ENCODE results near the gene PARVA.

PARVA gene

DNA sequence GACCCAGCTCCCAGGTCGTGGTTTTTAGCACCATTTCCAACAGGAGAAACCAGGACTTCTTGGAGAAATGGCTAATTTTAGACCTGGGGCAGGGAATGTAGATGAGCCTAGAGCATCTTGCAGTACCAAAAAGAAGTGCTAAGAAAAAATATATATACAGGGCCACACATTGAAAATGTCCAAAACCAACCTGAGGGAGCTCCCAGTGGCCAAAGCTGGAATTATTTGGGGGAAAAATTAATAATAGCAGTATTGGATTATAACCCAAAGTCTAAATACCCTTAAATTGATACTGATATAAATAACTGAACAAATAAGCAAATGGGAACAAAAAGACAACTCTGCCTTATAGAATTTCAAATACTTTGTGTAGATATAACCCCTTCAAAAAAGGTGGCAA, 108.0 kb downstream of the PARVA start:
- Histone ChIP-seq H3K9ac (ENCODE audit: low read depth, low read length) (no peak overlapping the region), H3K9me3 (ENCODE audit: control insufficient read depth, insufficient read depth, low read length) (peaks cover 5% of the 10 kb centered on the region; the same call in 1 of the 2 replicates), H3K36me3 (ENCODE audit: insufficient read depth, low read length) (no peaks in the 10 kb centered on the region), H3K4me1 (ENCODE audit: insufficient read depth, low read length) (no peaks in the 10 kb centered on the region)

DNA sequence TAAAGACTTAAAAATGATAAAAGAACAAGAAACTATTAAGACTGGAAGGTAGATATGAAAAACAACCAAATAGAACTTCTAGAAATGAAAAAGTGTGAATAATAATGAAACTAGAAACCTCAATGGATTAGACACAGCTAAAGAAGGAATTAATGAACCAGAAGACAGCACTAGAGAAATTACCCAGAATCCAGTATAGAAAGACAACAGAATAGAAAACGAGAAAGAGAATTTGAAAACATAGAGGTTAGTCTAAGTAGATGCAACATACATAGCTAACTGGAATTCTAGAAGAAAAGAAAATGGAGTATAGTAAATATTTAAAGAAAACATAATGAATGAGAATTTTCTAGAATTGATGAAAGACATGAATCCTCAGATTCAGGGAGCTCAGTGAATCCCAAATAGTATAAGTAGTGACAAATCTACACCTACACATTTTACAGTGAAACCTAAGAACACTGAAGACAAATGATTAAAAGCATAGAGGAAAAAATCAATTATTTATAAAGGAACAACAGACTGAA, 111.9 kb downstream of the PARVA start:
- Histone ChIP-seq H3K9ac (ENCODE audit: low read depth, low read length) (no peak overlapping the region), H3K9me3 (ENCODE audit: control insufficient read depth, insufficient read depth, low read length) (peaks cover 8% of the 10 kb centered on the region; the same call in 1 of the 2 replicates), H3K4me1 (ENCODE audit: insufficient read depth, low read length) (peaks cover 5% of the 10 kb centered on the region), H3K36me3 (ENCODE audit: insufficient read depth, low read length) (no peaks in the 10 kb centered on the region)

DNA sequence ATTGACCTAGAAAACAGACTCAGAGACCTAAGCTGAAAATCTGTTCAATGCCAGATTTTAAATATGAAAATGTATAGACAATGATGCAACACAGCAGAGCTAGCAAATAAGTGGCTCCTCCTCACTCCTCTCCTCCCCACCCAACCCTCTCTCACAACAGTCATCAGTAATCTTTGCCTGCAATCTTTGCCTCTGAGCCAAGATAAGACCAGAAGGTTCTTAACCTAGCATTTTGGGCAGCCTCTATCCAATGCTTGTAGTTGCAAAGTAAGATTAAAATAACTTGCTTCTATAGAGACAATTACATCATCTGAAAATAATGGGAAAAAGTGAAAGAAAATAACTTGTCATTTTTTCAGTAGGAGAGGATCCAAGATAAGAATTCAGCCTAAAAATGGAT, 117.3 kb downstream of the PARVA start:
- Histone ChIP-seq H3K9ac (ENCODE audit: low read depth, low read length) (no peak overlapping the region), H3K4me1 (ENCODE audit: insufficient read depth, low read length) (peaks cover 5% of the 10 kb centered on the region), H3K9me3 (ENCODE audit: control insufficient read depth, insufficient read depth, low read length) (peaks cover 4% of the 10 kb centered on the region; the same call in 1 of the 2 replicates), H3K36me3 (ENCODE audit: insufficient read depth, low read length) (no peaks in the 10 kb centered on the region)

DNA sequence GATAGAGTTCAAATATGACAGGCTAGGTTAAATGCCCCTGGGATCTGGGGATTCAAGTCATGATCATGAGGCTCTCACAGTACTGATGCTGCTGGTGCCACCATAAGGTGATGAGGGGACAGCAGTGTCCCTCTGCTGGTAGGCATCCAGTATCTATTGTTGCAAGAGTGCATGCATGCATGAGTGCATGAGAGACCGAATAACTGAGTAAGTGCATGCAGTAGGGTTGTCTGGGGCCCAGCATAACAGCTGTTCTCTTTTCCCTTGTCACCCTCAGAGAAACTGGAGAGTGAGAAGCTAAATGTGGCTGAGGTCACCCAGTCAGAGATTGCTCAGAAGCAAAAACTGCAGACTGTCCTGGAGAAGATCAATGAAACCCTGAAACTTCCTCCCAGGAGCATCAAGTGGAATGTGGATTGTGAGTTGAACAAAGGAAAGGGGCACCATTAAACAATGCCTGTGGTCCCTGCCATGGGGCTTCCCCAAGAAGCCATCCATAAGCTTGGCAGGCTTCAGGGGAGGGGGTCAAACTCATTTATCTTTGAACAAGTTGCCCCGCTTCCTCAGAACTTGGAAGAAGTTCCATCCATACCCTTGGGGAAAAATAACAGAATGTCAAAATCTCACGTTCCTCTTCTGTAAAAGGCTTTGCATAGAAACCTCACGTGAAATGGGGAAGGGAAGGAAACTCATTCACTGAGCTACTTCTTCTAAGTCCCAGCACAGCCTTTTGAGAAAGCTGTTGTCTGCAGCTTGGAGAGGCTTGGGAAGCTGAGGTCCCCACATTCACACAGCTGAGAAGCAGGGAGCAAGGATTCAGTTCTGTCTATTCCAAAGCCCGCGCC, 119.0 kb downstream of the PARVA start:
- Histone ChIP-seq H3K36me3 (ENCODE audit: insufficient read depth, low read length) (no peaks in the 10 kb centered on the region), H3K4me1 (ENCODE audit: insufficient read depth, low read length) (peaks cover 5% of the 10 kb centered on the region), H3K9ac (ENCODE audit: low read depth, low read length) (no peak overlapping the region), H3K9me3 (ENCODE audit: control insufficient read depth, insufficient read depth, low read length) (no peaks in the 10 kb centered on the region)

DNA sequence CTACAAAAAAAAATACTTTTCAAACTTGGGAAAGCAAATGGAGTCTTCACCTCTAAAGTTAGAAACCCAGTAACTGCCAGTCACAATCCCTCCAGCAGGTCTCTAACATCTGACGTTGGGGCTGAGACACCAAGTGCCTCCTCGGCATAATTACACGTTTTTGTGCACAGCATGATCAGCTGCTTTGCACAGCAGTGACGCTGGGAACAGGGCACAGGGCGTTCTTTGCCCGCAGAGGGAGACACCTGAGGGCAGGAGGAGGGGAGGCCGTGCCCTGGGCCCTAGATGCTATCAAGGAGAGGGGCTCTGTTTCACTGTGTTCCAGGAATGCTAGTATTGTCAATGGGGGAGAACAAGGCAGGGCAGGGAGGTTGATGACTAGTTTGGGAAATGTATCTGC, 120.1 kb downstream of the PARVA start:
- Histone ChIP-seq H3K4me1 (ENCODE audit: insufficient read depth, low read length) (peaks cover 5% of the 10 kb centered on the region), H3K9me3 (ENCODE audit: control insufficient read depth, insufficient read depth, low read length) (no peaks in the 10 kb centered on the region), H3K9ac (ENCODE audit: low read depth, low read length) (no peak overlapping the region), H3K36me3 (ENCODE audit: insufficient read depth, low read length) (no peaks in the 10 kb centered on the region)

DNA sequence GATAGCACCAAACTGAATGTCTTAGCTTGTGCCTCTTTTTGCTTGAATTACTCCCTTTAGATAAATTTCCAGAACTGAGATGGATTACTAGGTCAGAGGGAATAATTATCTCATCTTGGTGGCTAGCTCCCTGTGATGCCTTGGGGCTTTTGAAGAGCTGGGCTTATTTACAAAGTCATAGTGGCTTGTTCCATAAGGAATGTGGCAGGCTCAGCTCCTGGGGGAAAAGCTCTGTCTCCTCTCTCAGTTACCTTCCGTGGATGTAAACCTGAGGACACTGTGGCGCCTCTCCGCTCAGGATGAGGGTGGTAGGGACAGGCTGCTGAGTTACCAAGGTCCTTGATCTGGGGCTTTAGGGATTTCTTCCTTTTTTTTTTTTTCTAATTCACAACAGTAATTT, 121.7 kb downstream of the PARVA start:
- Histone ChIP-seq H3K4me1 (ENCODE audit: insufficient read depth, low read length) (peaks cover 8% of the 10 kb centered on the region), H3K9me3 (ENCODE audit: control insufficient read depth, insufficient read depth, low read length) (no peaks in the 10 kb centered on the region), H3K36me3 (ENCODE audit: insufficient read depth, low read length) (no peaks in the 10 kb centered on the region), H3K9ac (ENCODE audit: low read depth, low read length) (no peak overlapping the region)

DNA sequence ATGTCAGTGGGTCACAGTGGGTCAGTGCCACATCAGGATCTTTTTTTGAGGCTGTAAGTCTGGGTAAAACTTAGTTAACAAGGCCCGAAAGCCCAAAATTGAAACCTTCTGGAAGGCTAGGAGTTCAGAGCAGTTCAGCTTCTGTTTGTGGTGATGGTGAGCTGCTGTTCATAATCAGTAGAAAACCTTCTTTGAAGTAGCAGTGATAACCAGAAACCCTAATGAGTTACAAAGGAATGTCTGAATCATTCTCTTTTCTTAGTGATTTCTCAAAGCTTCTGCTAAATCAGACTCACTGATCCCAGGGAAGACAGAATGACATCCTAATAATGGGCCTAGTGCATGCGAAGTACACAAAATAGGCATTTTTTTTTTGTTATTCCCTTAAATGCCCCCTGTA, 124.7 kb downstream of the PARVA start:
- H3K9me3 ChIP-seq (ENCODE audit: control insufficient read depth, insufficient read depth, low read length): no peaks in the 10 kb centered on the region
- H3K4me1 ChIP-seq (ENCODE audit: insufficient read depth, low read length): peaks cover 10% of the 10 kb centered on the region; the same call in 1 of the 2 replicates
- no peak overlapping the region for H3K9ac ChIP-seq (ENCODE audit: low read depth, low read length)
- no peaks in the 10 kb centered on the region for H3K36me3 ChIP-seq (ENCODE audit: insufficient read depth, low read length)

DNA sequence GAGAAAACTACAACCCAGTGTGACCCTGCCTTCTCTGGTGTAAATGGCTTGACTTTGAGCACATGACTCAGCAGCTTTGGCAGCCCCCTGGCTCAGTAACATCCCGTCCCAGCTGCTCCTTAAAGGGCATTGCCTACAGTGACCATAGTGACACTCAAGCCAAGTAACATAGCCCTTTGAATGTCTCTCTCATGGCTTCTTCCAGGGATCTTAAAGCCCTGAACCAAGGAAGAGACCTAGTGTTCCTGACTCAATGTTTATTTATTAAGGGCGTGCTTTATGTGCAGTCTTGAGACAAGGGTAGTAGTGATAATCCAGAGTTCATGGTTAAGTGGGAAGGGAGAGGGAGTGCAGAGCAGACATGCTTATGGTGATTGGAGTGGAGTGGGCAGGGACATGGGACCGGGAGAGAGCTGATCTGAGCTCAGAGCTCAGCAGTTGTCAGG, 125.7 kb downstream of the PARVA start:
- Histone ChIP-seq H3K9me3 (ENCODE audit: control insufficient read depth, insufficient read depth, low read length) (no peaks in the 10 kb centered on the region), H3K9ac (ENCODE audit: low read depth, low read length) (no peak overlapping the region), H3K4me1 (ENCODE audit: insufficient read depth, low read length) (peaks cover 11% of the 10 kb centered on the region)

DNA sequence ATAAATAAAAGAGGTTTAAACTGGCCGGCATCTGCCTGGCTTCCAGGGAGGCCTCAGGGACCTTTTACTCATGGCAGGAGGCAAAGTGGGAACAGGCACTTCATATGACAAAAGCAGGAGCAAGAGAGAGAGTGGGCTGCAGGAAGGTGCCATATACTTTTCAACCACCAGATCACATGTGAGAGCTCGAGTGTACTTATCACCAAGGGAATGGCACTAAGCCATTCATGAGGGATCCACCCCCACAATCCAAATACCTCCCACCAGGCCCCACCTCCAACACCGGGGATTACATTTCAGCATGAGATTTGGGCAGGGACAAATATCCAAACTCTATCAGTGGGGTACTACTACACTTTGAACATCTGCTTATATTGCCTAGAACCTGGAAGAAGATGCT, 126.5 kb downstream of the PARVA start:
- Histone ChIP-seq H3K36me3 (ENCODE audit: insufficient read depth, low read length) (no peaks in the 10 kb centered on the region), H3K9ac (ENCODE audit: low read depth, low read length) (no peak overlapping the region), H3K4me1 (ENCODE audit: insufficient read depth, low read length) (peaks cover 18% of the 10 kb centered on the region), H3K9me3 (ENCODE audit: control insufficient read depth, insufficient read depth, low read length) (no peaks in the 10 kb centered on the region)

More for the DNA sequence above, 125.7 kb downstream of the PARVA start:
- no peaks in the 10 kb centered on the region for H3K36me3 ChIP-seq (ENCODE audit: insufficient read depth, low read length)

DNA sequence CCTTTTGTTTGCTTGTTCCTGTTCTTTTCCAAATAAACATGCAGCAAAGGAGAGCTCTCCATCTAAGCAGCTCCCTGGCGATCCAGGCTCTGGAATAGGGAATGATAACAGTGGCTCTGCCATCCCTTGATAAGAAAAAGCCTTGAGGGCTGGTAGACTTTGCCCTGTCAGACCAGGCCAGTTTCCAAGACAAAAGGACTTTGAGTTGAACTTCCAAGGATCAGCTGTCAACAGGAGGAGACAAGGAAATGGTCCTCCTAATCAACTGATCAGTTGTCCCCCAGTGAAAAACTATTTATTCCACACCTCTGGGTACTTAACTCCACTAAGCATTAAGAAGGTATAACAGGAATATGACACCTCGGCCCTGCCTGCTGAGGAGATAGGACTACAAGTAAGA, 127.8 kb downstream of the PARVA start:
- peaks cover 18% of the 10 kb centered on the region for H3K4me1 ChIP-seq (ENCODE audit: insufficient read depth, low read length)
- H3K9me3 ChIP-seq (ENCODE audit: control insufficient read depth, insufficient read depth, low read length): no peaks in the 10 kb centered on the region
- no peaks in the 10 kb centered on the region for H3K36me3 ChIP-seq (ENCODE audit: insufficient read depth, low read length)
- no peak overlapping the region for H3K9ac ChIP-seq (ENCODE audit: low read depth, low read length)

DNA sequence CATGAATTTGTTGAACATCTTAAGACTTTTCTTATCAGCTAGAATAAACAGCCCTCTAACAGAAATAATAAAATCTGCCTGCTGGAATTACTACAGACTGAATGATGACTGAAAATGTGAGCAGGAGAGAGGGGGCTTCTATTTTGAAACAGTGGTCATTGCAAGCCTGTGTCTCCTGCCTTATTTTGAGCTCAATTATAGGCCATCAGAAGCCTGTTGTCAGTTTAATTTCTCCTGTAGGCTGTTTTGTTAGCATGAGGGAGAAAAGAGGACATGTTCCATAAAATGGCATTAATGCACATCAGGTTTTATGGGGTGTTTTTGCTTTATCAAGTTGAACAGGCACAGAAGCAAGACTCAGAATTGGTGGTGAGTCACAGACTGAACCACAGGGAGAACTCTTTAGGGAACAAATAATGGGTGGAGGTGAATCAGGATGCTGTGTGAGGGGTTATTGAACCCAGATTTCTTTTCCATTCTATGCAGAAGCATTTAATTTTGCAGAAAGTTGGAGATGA, 129.1 kb downstream of the PARVA start:
- no peaks in the 10 kb centered on the region for H3K9me3 ChIP-seq (ENCODE audit: control insufficient read depth, insufficient read depth, low read length)
- no peaks in the 10 kb centered on the region for H3K36me3 ChIP-seq (ENCODE audit: insufficient read depth, low read length)
- peaks cover 18% of the 10 kb centered on the region for H3K4me1 ChIP-seq (ENCODE audit: insufficient read depth, low read length)
- no peak overlapping the region for H3K9ac ChIP-seq (ENCODE audit: low read depth, low read length)

DNA sequence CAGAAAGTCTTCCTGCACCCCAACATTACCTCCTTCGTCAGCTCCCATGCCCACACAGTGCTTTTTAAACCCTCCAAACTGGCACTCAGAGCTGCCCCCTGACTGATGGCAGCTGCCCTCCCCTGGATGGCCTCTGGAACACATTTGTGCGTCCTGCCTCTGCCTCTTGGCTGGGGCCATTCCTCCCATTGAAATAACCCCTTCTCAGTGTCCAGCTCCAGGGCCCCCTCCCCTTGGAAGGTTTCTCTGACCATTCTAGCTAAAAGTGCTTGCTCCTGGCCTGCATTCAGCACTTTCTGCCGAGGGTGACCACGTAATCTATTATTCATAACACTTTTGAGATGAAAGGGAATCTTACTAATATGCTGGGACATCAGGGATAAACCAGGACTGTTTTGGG, 130.0 kb downstream of the PARVA start:
- Histone ChIP-seq H3K9ac (ENCODE audit: low read depth, low read length) (no peak overlapping the region), H3K4me1 (ENCODE audit: insufficient read depth, low read length) (peaks cover 18% of the 10 kb centered on the region), H3K36me3 (ENCODE audit: insufficient read depth, low read length) (no peaks in the 10 kb centered on the region), H3K9me3 (ENCODE audit: control insufficient read depth, insufficient read depth, low read length) (no peaks in the 10 kb centered on the region)

DNA sequence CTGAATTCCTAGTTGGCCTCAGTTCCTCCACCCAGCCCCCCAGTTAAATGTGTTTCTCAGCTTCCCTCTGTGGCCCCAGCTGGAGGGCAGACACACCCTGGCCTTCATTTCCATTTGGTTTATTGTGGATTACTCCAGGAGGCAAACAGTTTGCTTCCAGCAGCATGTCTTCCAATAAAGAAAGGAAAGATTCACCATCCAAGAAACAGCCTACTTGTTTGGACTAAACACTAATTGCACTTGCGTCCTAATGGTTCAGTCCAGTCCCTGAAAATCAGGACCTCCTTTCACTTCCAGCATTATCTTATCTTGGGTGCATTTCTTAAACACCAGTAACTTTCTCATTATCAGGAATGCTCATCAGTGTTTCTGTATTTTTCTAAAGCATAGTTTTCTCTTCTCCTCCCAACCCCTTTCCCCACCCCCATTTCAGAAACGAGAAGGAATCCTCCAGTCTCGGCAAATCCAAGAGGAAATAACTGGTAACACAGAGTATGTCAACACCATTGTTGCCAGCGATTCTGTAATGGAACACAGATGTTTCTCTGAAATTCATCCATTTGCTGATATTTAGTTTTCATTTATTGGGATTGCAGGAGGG, 130.9 kb downstream of the PARVA start:
- H3K9ac ChIP-seq (ENCODE audit: low read depth, low read length): no peak overlapping the region
- H3K36me3 ChIP-seq (ENCODE audit: insufficient read depth, low read length): no peaks in the 10 kb centered on the region
- H3K4me1 ChIP-seq (ENCODE audit: insufficient read depth, low read length): peaks cover 12% of the 10 kb centered on the region
- no peaks in the 10 kb centered on the region for H3K9me3 ChIP-seq (ENCODE audit: control insufficient read depth, insufficient read depth, low read length)

DNA sequence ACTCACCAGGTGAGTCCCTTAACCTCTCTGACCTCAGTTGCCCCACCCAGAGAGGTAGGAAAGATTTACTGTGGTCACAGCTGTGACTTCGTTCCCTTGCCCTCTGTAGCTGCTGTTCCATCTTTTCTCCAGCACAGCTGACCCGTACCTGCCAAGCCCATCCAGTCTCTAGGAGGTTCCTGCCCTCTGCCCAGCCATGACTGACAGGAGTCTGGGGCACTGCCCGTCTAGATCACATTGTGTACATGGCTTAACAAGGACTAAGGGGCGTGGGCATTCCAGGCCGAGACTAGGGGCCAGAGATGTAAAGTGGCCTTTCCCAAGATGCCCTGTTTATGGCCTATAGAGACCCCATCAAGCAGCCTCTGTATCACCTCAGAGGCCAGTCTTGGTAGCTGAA, 132.0 kb downstream of the PARVA start:
- Histone ChIP-seq H3K9me3 (ENCODE audit: control insufficient read depth, insufficient read depth, low read length) (no peaks in the 10 kb centered on the region), H3K36me3 (ENCODE audit: insufficient read depth, low read length) (no peaks in the 10 kb centered on the region), H3K4me1 (ENCODE audit: insufficient read depth, low read length) (peaks cover 12% of the 10 kb centered on the region), H3K9ac (ENCODE audit: low read depth, low read length) (no peak overlapping the region)

DNA sequence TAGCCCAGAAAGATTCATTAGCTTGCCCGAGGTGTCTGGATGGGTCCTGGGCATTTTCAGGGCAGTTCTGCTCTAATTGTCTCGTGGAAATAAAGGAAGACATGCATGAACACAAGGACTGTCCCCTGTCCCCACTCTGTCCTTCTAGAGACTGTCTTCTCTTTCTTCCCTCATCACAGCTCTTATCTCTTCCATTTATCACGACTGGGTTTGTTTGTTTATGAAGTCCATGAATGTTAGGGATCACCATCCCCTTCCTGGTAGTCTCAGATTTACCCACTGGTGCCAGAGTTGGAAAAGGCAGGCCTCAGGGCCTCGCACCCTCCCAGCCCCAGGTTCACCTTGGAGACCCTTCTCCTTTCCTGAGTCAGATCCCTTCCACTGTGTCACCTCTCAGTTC, 134.8 kb downstream of the PARVA start:
- no peaks in the 10 kb centered on the region for H3K36me3 ChIP-seq (ENCODE audit: insufficient read depth, low read length)
- no peak overlapping the region for H3K9ac ChIP-seq (ENCODE audit: low read depth, low read length)
- peaks cover 8% of the 10 kb centered on the region for H3K4me1 ChIP-seq (ENCODE audit: insufficient read depth, low read length)
- no peaks in the 10 kb centered on the region for H3K9me3 ChIP-seq (ENCODE audit: control insufficient read depth, insufficient read depth, low read length)
